CD4-positive, alpha-beta T cell treated with Interleukin-6 for 4 hours (primary cell): Measurements from ENCODE around the gene LENG9.
"Not testable (repeated sequence)": the region's sequence is repeated elsewhere in the genome, so short reads cannot be mapped to it uniquely, and the experiment has no call there.

Source experiments
- DNase-seq: peaks from one replicate; pipeline ENCODE4 v3.0.0-alpha.2; 2020; ENCODE audit warnings: mixed read lengths

LENG9 gene

DNA sequence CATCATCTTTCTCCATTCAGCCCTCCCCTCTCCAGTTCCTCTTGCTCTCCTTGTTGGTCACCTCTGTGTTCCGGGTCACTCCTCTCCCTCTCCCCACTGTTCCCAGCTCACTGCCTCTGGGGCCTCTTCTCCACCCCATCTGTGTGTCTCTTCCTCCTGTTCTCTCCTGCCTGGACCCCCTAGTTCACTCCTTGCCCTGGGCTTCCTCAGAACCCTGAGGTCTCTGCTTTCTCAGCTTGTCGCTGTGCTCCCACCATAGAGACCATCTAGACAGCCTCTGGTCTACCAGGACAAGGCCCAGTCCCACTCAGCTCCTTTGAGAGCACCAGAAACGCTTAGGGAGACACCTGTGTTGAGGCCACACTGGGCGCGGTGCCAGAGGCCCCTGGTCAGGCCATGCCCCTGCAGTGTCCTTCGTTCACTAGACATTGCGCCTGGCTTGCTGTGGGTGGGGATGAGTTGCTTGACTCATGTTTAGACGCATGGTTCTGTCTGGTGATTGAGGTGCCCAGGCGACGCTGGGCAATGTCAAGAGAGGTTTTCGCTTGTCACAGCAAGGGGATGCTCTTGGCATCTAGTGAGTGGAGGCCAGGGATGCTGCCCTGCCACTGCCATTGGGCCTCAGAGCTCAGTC lies 4.8 kb downstream of the LENG9 start:
- DNase-seq, result no peak

DNA sequence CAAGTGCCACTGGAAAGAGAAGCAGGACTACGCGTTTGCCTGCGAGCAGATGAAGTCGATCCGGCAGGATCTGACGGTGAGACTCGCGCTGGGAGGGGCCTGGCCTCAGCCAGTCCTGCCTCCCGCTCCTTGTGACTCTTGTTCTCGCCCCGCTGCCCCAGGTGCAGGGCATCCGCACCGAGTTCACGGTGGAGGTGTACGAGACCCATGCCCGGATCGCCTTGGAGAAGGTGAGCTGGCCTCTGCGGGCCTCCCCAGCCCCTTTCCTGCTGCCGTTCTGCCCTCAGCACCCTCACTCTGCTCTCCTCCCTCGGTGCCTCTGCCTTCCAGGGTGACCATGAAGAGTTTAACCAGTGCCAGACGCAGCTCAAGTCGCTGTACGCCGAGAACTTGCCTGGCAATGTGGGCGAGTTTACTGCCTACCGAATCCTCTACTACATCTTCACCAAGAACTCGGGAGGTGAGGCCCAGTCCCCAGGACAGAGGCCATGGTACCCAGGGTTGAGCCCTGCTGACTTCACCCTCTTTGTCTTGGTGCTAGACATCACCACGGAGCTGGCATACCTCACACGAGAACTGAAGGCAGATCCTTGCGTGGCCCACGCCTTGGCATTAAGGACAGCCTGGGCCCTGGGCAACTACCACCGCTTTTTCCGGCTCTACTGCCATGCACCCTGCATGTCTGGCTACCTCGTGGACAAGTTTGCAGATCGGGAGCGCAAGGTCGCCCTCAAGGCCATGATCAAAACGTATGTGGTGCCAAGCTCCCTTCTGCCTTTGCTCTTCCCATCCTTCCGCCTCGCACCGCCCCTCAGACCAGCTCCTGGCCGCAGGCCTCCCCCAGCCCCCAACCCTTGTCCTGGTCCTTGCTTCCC lies 5.6 kb downstream of the LENG9 start:
- no peak for DNase-seq

DNA sequence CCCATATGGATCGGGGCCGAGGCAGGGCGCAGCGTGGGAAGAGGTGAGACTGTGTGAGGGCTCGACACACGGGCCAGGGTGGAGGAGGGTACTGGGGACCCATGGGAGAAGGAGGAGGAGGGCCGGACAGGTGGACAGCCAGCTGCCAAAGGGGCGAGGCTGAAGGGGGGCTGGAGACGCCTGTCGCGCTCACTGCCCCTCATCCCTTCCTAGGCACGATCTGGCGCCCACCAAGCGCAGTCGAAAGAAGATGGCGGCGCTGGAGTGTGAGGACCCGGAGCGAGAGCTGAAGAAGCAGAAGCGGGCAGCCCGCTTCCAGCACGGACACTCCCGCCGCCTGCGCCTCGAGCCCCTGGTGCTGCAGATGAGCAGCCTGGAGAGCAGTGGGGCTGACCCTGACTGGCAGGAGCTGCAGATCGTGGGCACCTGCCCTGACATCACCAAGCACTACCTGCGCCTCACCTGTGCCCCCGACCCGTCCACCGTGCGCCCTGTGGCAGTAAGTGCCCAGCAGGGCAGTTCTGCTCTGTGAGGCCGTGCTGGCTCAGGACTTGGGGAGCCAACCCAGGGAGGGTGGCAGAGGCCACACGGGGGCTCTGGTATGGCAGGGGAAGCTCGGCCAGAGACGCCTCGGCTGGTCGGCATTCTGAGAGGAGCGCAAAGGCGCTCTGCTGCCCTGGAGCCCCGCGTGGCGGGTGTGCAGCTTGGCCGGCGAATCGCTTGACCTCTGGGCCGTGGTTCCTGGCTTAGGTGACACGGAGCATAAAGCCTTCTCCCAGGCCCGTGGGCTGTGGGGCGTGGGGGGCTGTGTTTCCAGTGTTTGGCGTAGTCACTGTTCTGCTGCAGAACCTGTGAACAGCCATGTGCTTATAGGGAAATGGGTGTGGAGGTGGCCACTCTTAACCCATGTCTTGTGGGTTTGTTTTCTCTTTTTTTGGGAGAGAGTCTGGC lies 6.9 kb downstream of the LENG9 start:
- DNase-seq, result no peak

DNA sequence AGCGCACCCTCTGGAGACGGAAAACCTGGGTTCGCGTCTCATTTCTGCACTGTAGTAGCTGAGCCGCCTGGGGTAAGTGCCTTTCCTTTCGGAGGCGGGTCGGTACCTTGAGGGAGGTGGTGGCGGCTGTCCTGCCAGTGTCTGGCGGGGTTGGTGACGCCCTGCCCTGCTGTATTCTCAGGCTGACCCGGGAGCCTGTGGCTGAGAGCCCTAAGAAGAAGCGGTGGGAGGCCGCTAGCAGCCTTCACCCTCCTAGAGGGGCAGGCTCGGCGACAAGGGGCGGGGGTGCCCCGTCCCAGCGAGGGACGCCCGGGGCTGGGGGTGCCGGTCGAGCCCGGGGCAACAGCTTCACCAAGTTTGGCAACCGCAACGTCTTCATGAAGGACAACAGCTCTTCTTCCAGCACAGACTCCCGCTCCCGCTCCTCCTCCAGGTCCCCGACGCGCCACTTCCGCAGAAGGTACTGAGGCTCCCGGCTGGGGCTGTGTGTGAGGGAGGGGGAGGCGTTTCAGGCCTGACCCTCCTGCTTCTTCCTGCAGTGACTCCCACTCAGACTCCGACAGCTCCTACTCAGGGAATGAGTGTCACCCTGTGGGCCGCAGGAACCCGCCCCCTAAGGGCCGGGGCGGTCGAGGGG lies 7.7 kb downstream of the LENG9 start:
- no peak for DNase-seq

DNA sequence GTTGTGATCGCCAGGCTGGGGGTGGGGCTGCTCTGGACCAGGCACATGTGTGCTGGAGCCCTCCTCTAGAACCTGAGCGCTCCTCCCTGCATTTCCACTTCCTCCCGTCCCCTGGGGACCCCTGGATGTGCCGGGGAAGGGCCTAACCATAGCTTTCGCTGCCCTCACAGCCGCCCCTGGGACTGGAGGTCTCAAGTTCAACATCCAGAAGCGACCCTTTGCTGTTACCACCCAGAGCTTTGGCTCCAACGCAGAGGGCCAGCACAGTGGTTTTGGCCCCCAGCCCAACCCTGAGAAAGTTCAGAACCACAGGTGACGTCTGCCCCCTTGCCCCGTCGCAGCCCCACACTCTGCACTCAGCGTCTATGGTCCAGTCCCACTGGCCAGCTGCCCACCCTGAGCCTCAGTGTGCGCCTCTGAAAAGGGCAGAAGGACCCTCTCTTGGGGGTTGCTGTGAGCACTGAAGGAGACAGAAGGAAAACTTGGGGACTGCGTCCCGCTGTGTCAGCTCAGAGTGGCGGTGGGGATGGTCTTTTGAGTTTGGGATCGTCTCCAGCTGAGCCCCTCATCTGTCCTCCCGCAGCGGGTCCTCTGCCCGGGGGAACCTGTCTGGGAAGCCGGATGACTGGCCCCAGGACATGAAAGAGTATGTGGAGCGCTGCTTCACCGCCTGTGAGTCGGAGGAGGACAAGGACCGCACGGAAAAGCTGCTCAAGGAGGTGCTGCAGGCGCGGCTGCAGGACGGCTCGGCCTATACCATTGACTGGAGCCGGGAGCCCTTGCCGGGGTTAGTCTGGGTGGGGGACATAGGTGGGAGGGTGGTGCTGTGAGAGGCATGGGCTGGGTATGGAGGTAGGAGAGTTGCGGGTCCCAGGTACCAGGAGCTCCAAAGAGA lies 8.6 kb downstream of the LENG9 start:
- DNase-seq, result no peak

DNA sequence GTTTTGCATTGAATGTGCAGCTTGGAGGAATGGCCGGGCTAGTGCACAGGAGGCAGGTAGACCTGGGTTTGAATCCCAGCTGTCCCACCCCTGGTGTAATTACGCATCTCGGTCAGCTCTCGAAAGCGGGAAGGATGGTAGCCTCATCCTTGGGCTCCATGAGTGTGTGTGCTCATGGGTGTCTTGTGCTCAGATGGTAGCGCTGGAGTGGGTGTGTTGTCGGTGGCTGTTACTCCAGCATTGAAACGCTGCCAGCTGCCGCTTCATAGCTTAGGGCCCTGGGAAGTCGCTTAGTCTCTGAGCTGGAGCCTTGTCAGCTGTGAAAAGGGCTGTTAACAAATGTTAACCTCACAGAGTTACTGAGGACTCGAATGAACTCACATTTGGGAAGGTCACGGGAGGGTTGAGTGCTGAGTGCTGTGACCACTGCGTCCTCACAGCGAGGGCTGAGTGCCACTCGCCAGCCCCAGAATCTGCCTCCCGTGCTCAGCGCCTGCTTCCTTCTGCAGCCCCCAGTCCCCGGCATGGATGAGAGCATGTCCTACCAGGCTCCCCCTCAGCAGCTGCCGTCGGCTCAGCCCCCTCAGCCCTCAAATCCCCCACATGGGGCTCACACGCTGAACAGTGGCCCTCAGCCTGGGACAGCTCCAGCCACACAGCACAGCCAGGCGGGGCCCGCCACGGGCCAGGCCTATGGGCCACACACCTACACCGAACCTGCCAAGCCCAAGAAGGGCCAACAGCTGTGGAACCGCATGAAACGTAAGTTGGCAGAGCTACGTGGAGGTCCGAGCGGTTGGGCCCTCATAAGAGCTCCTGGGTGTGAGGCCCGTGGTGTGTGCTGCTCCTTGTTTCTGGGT lies 9.4 kb downstream of the LENG9 start:
- DNase-seq, result no peak

DNA sequence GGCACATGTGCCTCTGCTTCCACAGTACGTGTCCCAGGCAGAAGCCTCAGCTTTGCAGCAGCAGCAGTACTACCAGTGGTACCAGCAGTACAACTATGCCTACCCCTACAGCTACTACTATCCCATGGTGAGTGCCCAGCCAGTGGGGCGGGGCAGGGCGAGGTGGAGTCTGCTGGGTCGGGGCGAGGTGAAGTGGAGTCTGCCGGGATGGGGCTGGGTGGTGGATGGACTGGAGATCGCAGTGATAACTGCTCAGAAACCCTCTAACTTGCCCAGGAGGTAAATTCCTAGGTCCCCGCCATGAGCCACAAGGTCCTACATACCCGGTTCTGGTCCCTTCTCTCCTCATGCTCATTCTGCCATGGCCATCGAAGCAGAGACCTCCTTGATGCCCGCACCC lies 11.0 kb downstream of the LENG9 start:
- no peak for DNase-seq

DNA sequence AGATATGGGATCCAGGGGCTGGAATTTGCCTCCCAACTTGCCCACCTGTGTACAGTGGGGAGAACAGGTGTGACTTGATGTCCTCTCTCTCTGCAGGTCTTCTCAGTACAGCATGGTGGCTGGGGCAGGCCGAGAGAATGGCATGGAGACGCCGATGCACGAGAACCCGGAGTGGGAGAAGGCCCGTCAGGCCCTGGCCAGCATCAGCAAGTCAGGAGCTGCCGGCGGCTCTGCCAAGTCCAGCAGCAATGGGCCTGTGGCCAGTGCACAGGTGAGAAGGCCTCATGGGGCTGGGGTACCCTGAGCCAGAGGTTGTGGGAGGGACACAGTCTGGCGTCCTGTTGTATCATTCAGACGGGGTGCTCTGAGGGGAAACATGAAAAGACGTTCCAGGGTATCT lies 11.6 kb downstream of the LENG9 start:
- no peak for DNase-seq

DNA sequence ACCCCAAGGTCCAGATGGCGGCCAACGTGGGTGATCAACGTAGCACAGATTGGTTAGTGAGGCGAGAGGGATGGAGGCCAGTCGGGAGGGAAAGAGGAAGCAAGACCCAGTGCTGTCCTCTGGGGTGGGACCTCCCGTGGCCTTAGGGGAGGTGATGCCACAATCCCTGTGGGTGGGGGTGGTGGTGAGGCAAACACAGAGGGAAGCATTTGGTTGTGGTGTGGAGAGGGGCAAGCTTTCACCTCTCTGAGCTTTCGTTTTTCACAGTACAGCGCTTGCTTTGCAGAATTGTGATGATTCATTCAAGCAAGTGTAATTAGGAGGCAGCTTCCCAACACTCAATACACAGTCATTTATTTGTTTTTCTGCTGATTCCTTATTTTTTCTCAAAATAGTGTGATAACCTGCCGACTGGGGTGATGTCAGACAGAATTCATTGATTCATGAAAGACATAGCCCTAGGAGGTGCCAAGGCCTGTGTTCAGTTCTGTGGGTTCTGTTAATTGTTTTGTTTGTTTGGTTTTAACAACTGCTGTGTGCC lies 12.2 kb downstream of the LENG9 start:
- DNase-seq, result no peak

DNA sequence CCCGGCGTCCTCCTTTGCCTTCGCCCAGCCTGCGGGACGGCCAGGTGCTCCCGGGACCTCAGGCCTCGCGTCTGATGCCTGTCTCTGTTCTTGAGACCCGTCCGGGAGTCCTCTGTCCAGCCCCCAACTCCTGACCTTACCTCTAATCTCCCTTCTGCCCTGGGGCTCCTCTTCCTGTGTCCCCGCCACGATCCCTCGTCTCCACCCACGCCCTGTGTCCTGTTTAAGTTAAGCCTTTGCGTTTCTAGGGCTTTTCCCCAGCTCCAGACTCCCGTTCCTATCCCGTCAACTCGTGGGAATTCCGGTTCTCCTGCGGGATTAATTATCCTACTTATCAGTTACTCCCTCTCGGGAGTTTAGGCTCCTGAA lies 13.9 kb downstream of the LENG9 start:
- DNase-seq, result no peak

DNA sequence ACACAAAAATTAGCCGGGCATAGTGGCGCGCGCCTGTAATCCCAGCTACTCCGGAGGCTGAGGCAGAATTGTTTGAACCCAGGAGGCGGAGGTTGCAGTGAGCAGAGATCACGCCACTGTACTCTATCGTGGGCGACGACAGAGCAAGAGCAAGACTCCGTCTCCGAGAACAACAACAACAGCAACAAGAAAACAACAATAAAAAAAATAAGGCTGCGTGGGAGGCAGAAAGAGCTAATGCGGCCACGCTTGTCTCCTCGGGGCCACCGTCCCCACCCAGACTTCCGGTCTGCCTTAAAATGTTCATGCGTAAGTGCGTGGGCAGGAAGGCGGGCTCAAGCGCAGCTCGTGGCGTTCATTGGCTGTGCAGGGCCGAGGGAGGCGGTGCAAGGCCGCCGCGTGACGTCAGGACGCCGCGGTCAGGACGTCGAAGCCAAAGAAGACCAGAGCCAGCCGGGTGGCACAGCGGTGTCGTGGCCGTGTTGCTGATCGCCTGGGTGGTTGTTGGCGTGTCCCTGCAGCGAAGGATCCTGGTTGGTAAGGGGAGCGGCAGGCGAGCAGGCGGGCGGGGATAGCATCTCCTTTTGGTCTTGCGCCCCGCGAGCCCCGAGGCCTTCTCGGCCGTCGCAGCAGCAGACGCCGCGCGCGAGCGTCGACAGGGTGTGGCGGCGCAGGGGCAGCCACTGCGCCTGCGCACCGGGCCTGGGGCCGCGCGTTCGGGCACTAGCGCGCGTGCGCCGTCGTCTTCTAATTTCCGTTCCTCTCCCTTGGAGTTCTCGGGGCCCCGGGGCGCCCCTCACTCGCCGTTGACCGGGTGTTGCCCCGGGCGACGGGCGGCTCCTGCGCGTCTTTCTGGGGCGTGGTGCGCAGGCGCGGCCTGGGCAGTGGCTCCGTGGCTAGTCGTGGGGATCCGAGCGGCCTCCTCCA lies 14.5 kb downstream of the LENG9 start, which contains the start of gene LENG8:
Gene LENG8 (plus strand): TSS at position 426 of the 927 bp plus-strand sequence. CDS start 2,146 bp downstream, outside the sequence.
- DNase-seq, result peak; percentile 97

DNA sequence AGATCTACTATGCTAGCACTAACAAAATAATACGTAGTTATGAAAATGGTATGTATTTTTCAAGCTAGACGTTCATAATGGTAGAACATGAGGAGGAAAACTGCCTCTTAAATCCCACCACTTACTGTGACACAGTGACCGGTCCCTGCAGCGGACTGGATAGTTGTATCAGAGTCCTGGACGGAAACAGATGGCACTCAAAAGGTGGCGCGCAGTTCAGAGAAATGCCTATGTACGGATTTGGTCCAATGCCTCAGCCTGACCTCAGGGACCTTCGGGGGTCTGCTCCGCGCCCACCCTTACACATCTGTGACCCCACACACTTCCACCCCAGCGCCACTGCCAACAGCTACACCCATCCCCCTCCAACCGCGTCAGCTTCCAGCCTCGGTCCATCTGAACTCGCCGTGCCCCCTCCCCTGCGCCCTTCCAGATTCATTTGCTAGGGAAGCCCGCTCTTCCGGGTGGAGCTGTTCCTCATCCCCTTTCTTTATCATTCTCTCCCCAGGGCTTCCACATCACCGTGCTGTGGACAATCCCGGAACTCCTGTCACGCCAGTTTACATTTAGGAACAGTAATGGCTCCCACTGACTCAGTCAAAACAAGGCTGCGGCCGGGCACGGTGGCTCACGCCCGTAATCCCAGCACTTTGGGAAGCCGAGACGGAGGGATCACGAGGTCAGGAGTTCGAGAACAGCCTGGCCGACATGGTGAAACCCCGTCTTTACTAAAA lies 15.4 kb downstream of the LENG9 start:
- peak; percentile 41 for DNase-seq

DNA sequence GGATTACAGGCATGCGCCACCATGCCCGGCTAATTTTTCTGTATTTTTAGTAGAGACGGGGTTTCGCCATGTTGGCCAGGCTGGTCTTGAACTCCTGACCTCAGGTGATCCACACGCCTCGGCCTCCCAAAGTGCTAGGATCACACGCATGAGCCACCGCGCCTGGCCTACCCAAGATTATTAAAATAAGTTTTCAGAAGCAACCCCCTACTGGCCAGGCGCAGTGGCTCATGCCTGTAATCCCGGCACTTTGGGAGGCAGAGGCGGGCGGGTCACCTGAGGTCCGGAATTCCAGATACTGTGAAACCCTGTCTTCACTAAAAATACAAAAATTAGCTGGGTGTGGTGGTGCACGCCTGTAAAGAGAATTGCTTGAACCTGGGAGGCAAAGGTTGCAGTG lies 17.2 kb downstream of the LENG9 start:
- DNase-seq, result not testable (repeated sequence)

DNA sequence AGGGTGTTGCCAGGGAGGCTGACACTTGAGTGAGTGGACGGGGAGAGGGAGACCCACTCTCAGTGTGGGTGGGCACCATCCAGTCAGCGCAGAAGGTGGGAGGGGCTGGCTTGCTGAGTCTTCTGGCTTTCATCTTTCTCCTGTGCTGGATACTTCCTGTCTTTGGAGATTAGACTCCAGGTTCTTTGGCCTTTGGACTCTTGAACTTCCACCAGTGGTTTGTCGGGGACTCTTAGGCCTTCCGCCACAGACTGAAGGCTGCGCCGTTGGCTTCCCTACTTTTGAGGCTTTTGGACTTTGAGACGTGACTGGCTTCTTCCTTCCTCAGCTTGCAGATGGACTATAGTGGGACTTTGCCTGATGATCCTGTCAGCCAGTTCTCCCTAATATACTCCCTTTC lies 18.8 kb downstream of the LENG9 start:
- no peak for DNase-seq

DNA sequence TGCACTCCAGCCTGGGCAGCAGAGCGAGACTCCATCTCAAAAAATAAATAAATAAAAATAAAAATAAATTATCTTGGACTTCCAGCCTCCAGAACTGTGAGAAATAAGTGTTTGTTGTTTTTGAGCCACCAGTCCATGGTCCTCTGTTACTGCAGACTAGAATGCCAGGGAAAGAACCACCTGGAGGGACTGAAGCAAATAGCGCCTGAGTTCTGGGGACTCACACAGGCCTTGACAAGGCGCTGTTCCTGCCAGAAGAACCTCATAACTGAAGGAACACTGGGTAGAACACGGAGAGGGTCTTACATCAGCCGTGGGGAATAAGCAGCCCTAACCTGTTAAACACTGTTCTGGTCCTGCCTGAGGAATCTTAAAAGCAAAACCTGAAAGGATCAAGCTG lies 22.9 kb downstream of the LENG9 start:
- no peak for DNase-seq

DNA sequence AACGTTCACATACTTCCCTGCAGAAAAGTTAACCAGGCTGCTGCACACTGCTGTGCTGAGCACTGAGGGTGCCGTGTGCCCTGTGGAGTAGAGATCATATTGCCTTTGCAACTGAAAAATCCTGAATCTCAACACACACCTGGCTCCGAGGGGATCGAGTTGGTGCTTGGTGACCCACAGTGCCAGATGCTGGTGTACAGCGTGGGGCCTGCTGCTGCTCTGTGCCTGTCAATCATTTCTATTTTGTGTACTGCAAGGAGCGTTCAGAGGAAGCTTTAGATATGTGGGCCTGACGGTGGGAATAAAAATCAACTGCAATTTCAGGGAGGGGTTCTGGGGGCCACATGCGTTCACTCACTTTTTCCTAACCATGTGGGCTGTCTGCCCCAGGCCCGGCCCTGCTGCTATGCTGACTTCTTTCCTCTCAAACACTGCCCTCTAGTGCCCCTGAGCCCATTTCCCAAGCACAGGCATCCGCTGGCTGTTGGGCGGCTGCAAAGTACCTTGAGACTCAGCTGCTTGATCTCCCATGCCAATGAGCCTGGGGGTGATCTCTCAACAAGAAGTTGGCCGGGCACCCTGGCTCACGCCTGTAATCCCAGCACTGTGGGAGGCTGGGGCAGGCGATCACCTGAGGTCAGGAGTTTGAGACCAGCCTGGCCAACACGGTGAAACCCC lies 24.3 kb downstream of the LENG9 start:
- DNase-seq, result peak; percentile 21

DNA sequence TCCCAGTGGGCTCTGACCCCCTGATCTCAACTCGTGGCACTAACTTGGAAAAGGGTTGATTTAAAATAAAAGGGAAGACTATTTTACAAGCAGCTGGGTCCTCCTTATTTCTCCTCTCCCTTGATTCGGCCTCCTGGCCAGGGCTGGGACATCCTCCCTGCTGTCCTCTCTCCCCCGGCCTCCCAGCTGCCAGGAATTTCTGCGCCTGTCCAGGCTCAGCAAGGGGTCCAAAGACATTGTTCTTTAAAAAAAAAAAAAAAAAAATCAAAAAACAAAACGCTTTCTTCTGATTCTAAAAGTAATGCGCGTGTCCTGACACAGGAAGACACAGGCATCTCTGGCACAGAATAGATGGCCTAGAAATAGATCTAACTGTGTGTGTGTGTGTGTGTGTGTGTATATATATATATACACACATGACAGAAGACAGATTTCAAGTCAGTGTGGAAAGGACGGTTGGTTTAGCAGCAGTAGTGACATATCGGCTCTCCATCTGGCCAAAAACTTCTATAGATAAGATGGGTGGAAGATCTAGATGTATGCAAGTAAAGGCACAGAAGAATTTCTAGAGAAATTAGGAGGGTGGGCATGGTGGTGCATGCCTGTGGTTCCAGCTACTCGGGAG lies 26.8 kb downstream of the LENG9 start:
- DNase-seq, result no peak
